PFSK-1 (cell line): Measurements from ENCODE around the gene APOBEC3F.

ENCODE experiments used
- FOXP2 ChIP-seq: optimal IDR thresholded peaks from 2 replicates; pipeline ENCODE3; 2011; ENCODE audit warnings: borderline replicate concordance, control low read depth, inconsistent platforms; ENCODE audit not compliant: insufficient read depth; ENCODE audit errors: extremely low read length, extremely low read depth
- POLR2AphosphoS5 ChIP-seq: IDR thresholded peaks from 2 replicates; pipeline ENCODE4 v1.6.1; 2012; ENCODE audit warnings: low read depth, mild to moderate bottlenecking, control low read depth, low read length, moderate library complexity
- REST ChIP-seq, 2 experiments: IDR thresholded peaks; 2 replicates each; pipeline versions ENCODE4 v1.6.1 to v1.8.0; 2011 to 2012; ENCODE audit warnings: low read depth in 2 of 2, low read length in 2 of 2, control low read depth in 1 of 2, inconsistent platforms in 1 of 2, mild to moderate bottlenecking in 1 of 2, moderate library complexity in 1 of 2; ENCODE audit not compliant: insufficient read depth in 1 of 2
- SIN3A ChIP-seq: IDR thresholded peaks from 2 replicates; pipeline ENCODE4 v1.6.1; 2012; ENCODE audit warnings: mild to moderate bottlenecking, low read length, moderate library complexity, borderline replicate concordance; ENCODE audit not compliant: insufficient read depth
- TAF1 ChIP-seq: IDR thresholded peaks from 2 replicates; pipeline ENCODE4 v1.6.1; 2012; ENCODE audit warnings: low read length, control low read depth, borderline replicate concordance; ENCODE audit not compliant: insufficient read depth

APOBEC3F gene

GRCh38 chr22:39081016-39081415, 40.4 kb downstream of the APOBEC3F start:
- TF ChIP-seq REST (IDR thresholded peaks at IDR 0.05; ENCODE audit: insufficient read depth in 1 of 2, low read depth in 2 of 2, low read length in 2 of 2) (no peak), POLR2AphosphoS5 (no peak), FOXP2 (no peak), TAF1 (no peak), SIN3A (no peak)

- TF ChIP-seq POLR2AphosphoS5, result no peak
- TF ChIP-seq TAF1, result no peak
- no peak for TF ChIP-seq SIN3A
- TF ChIP-seq FOXP2, result no peak
- TF ChIP-seq REST (IDR thresholded peaks at IDR 0.05; ENCODE audit: insufficient read depth in 1 of 2, low read depth in 2 of 2, low read length in 2 of 2), result no peak
These were observed 40.9 kb downstream of the APOBEC3F start for GRCh38 chr22:39081598-39081997.

GRCh38 chr22:39083212-39084165, 42.8 kb downstream of the APOBEC3F start:
- TF ChIP-seq POLR2AphosphoS5, result no peak
- no peak for TF ChIP-seq SIN3A
- no peak for TF ChIP-seq REST (IDR thresholded peaks at IDR 0.05; ENCODE audit: insufficient read depth in 1 of 2, low read depth in 2 of 2, low read length in 2 of 2)
- TF ChIP-seq FOXP2, result no peak
- TF ChIP-seq TAF1, result no peak

- TF ChIP-seq TAF1 (no peak), FOXP2 (no peak), SIN3A (no peak), POLR2AphosphoS5 (no peak), REST (IDR thresholded peaks at IDR 0.05; ENCODE audit: insufficient read depth in 1 of 2, low read depth in 2 of 2, low read length in 2 of 2) (no peak)
These were observed 44.0 kb downstream of the APOBEC3F start for GRCh38 chr22:39084666-39085065.
